Naive thymus-derived CD4-positive, alpha-beta T cell (primary cell): ENCODE data around the gene LITAFD. TPM values are rescaled to one million over a fixed set of nuclear protein-coding genes. Genes with fewer than 3 reads are reported as not detected.

Experiments used
- ATAC-seq: fragments of 150-1000 bp; cut with Tn5 transposase; 2 replicates; pipeline ENCODE4 v1.10.0; 2021; ENCODE audit warnings: mild to moderate bottlenecking, moderate library complexity
- CTCF ChIA-PET: fragments of 350-600 bp; sonication (Branson Sonifier 250); formaldehyde crosslinking; loops from one replicate; lab custom pipeline; 2021; ENCODE audit warnings: antibody characterized with exemption; lab: Charles Lee
- POLR2A ChIA-PET: fragments of 350-600 bp; sonication (Branson Sonifier 250); formaldehyde crosslinking; loops from one replicate; lab custom pipeline; 2021; ENCODE audit warnings: antibody characterized with exemption, inconsistent platforms; lab: Charles Lee
- DNase-seq, 9 donors: peaks; one replicate each; pipeline versions ENCODE4 v3.0.0 to v3.0.0-alpha.2; 2020 to 2022; ENCODE audit warnings: mixed read lengths in 1 of 9
- H3K27ac ChIP-seq: one replicate; pipeline ENCODE4 v1.7.0; 2013; ENCODE audit warnings: mild to moderate bottlenecking, low read depth, low read length, moderate library complexity
- H3K27me3 ChIP-seq, 2 donors: one replicate each; pipeline ENCODE4 v1.7.0; 2013; ENCODE audit warnings: low read length in 2 of 2, mild to moderate bottlenecking in 2 of 2, moderate library complexity in 2 of 2; ENCODE audit not compliant: control insufficient read depth in 2 of 2, insufficient read depth in 2 of 2
- H3K36me3 ChIP-seq, 3 experiments: 1 replicate in 2 of 3; 2 replicates in 1 of 3; pipeline ENCODE4 v1.7.0; 2013; ENCODE audit warnings: low read length in 3 of 3, mild to moderate bottlenecking in 3 of 3, moderate library complexity in 1 of 3; ENCODE audit not compliant: insufficient read depth in 3 of 3, control insufficient read depth in 2 of 3
- H3K4me1 ChIP-seq, 2 donors: one replicate each; pipeline ENCODE4 v1.7.0; 2013; ENCODE audit warnings: low read length in 2 of 2, mild to moderate bottlenecking in 2 of 2, moderate library complexity in 1 of 2; ENCODE audit not compliant: control insufficient read depth in 2 of 2, insufficient read depth in 2 of 2
- H3K4me3 ChIP-seq: 2 replicates; pipeline ENCODE4 v1.7.0; 2013; ENCODE audit warnings: mild to moderate bottlenecking, low read length
- H3K9me3 ChIP-seq, 3 experiments: 1 replicate in 2 of 3; 2 replicates in 1 of 3; pipeline ENCODE4 v1.7.0; 2013; ENCODE audit warnings: low read length in 3 of 3; ENCODE audit not compliant: control insufficient read depth in 2 of 3
- H3K27ac Mint-ChIP-seq, 9 donors: one replicate each; pipeline ENCODE4 v1.8.0; 2020 to 2022; ENCODE audit warnings: mixed read lengths in 9 of 9, mild to moderate bottlenecking in 8 of 9, moderate library complexity in 5 of 9, inconsistent platforms in 2 of 9
- H3K27me3 Mint-ChIP-seq, 5 donors: one replicate each; pipeline ENCODE4 v1.8.0; 2021 to 2022; ENCODE audit warnings: mixed read lengths in 5 of 5, mild to moderate bottlenecking in 1 of 5
- H3K36me3 Mint-ChIP-seq, 5 donors: one replicate each; pipeline ENCODE4 v1.8.0; 2020 to 2022; ENCODE audit warnings: mixed read lengths in 5 of 5, mild to moderate bottlenecking in 3 of 5, inconsistent platforms in 1 of 5
- H3K4me1 Mint-ChIP-seq, 7 donors: one replicate each; pipeline ENCODE4 v1.8.0; 2020 to 2022; ENCODE audit warnings: mixed read lengths in 7 of 7, mild to moderate bottlenecking in 3 of 7, inconsistent platforms in 1 of 7
- H3K4me3 Mint-ChIP-seq, 10 donors: one replicate each; pipeline ENCODE4 v1.8.0; 2020 to 2022; ENCODE audit warnings: mild to moderate bottlenecking in 10 of 10, mixed read lengths in 10 of 10, moderate library complexity in 6 of 10, inconsistent platforms in 2 of 10
- H3K9me3 Mint-ChIP-seq, 11 donors: one replicate each; pipeline ENCODE4 v1.8.0; 2020 to 2022; ENCODE audit warnings: mixed read lengths in 11 of 11, mild to moderate bottlenecking in 4 of 11, inconsistent platforms in 1 of 11, moderate library complexity in 1 of 11
- intact Hi-C, 2 donors: fragments of 100-400 bp; cut with micrococcal nuclease; formaldehyde crosslinking; loops; one replicate each; pipeline ENCODE4 v1.15.1; 2023
- polyA plus RNA-seq, 2 donors: library from polyadenylated mRNA; unstranded; fragments of 300-500 nt; fragmentation: Illumina TruSeq; gene quantifications; one replicate each; pipeline ENCODE4 v1.2.3, GENCODE V29; 2021
- total RNA-seq, 6 experiments: library from RNA in 5 of 6; stranded (reverse) in 5 of 6; gene quantifications; 1 replicate in 5 of 6; 2 replicates in 1 of 6; pipeline ENCODE4 v1.2.3 and lab custom pipeline; 2021 to 2026

Gene LITAFD
- total and polyA plus RNA-seq, 7 experiments from 2014 or later: not detected

DNA sequence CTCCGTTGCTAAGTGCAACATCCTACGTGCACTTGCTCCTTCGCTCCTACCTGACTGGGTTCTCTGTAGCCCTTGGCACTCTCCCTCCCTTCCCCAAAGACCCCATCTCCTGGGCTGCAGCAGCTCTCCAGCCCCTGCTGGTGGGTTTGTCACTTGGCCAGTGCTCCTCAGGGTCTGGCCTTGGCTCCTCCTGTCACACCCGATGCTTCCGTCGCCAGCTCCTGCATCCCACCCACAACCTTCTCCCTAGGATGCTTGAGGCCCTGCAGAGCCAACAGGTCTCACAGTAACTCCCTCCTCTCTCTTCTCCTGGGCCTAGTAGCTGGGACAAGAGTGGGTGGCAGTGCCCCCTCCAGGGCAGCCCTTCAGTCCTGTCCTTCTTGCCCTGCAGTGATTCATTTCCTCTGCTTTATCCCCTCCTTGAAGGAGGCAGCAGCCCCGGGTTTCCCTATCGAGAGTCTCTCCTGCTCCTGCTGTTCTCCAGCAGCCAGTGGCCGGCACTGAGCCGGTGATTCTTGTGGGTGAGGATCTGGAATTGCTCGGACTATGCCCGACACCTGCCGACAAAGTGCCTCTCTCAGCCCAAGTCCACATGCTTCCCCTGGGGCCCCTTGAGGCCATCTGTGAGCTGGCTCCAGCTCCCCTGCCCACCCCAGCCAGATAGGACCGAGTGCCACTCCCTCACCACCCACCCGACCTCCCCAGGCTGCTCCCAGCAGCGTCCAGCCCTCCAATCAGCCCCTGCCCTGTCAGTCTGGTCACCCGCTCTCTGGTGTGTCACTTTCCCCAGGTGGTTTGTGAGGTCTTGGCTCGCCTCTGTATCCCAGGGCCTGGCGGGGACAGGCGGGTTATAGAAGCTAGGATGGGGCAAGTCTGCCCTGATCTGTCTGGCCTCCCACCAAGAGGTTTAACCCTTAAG is 3.8 kb downstream of the LITAFD start:
- no peak overlapping the region for H3K27ac ChIP-seq
- H3K4me3 Mint-ChIP-seq: peak overlapping the region in 2 of 10 donors; percentile 29 to 35
- intact Hi-C loops: no loop called here
- H3K4me1 ChIP-seq: no peaks in the 10 kb centered on the region
- ATAC-seq: no peak
- peaks cover 0 to 11% (median 0%) of the 10 kb centered on the region in 3 experiments for H3K36me3 ChIP-seq
- no peaks in the 10 kb centered on the region for H3K9me3 ChIP-seq
- H3K27ac Mint-ChIP-seq: peak overlapping the region in 6 of 9 donors; percentile 22 to 72 (median 43)
- H3K4me1 Mint-ChIP-seq: peaks cover 6 to 9% (median 8%) of the 10 kb centered on the region in 7 donors
- no peak overlapping the region for H3K4me3 ChIP-seq
- no peaks in the 10 kb centered on the region for H3K9me3 Mint-ChIP-seq
- peaks cover 0 to 8% (median 0%) of the 10 kb centered on the region in 5 donors for H3K36me3 Mint-ChIP-seq
- no peaks in the 10 kb centered on the region for H3K27me3 ChIP-seq
- peaks cover 0 to 10% (median 7%) of the 10 kb centered on the region in 5 donors for H3K27me3 Mint-ChIP-seq
- CTCF ChIA-PET: no interaction called here
- no peak for DNase-seq
- POLR2A ChIA-PET: no interaction called here

- H3K27ac Mint-ChIP-seq: peak overlapping the region in 4 of 9 donors; percentile 8 to 86 (median 56)
- H3K9me3 Mint-ChIP-seq: no peaks in the 10 kb centered on the region
- Histone ChIP-seq H3K27ac (no peak overlapping the region), H3K36me3 (peaks cover 0 to 20% (median 0%) of the 10 kb centered on the region in 3 experiments), H3K9me3 (no peaks in the 10 kb centered on the region), H3K4me3 (no peak overlapping the region), H3K4me1 (no peaks in the 10 kb centered on the region), H3K27me3 (no peaks in the 10 kb centered on the region)
- peaks cover 0 to 13% (median 9%) of the 10 kb centered on the region in 5 donors for H3K36me3 Mint-ChIP-seq
- no peak overlapping the region for H3K4me3 Mint-ChIP-seq
- POLR2A ChIA-PET: no interaction called here
- intact Hi-C loops: no loop called here
- ATAC-seq (no peak), DNase-seq (no peak)
- CTCF ChIA-PET: interaction anchor here (0.6 kb wide), 1 partner anchor 18 kb away, joined by 3 read pairs; the partner anchor contains the start of gene CARHSP1
- H3K4me1 Mint-ChIP-seq: peaks cover 6 to 9% (median 8%) of the 10 kb centered on the region in 7 donors
- H3K27me3 Mint-ChIP-seq: peaks cover 0 to 10% (median 7%) of the 10 kb centered on the region in 5 donors
Measured at GRCh38 chr16:8886593-8887430, 4.7 kb downstream of the LITAFD start.

- no peak overlapping the region for H3K4me3 Mint-ChIP-seq
- ATAC-seq (no peak), DNase-seq (no peak)
- Histone ChIP-seq H3K4me3 (no peak overlapping the region), H3K9me3 (no peaks in the 10 kb centered on the region), H3K27me3 (no peaks in the 10 kb centered on the region), H3K36me3 (peaks cover 0 to 26% (median 0%) of the 10 kb centered on the region in 3 experiments), H3K4me1 (no peaks in the 10 kb centered on the region), H3K27ac (no peak overlapping the region)
- intact Hi-C loops: no loop called here
- H3K36me3 Mint-ChIP-seq: peaks cover 0 to 16% (median 12%) of the 10 kb centered on the region in 5 donors
- peaks cover 6 to 9% (median 8%) of the 10 kb centered on the region in 7 donors for H3K4me1 Mint-ChIP-seq
- H3K9me3 Mint-ChIP-seq: no peaks in the 10 kb centered on the region
- POLR2A ChIA-PET: no interaction called here
- H3K27me3 Mint-ChIP-seq: peaks cover 0 to 10% (median 7%) of the 10 kb centered on the region in 5 donors
- CTCF ChIA-PET: interaction anchor here (0.6 kb wide), 1 partner anchor 18 kb away, joined by 3 read pairs; the partner anchor contains the start of gene CARHSP1
- H3K27ac Mint-ChIP-seq: peak overlapping the region in 5 of 9 donors; percentile 8 to 86 (median 56)
Measured at GRCh38 chr16:8887431-8887765, 5.2 kb downstream of the LITAFD start.

- peaks cover under 1 to 16% (median 12%) of the 10 kb centered on the region in 5 donors for H3K36me3 Mint-ChIP-seq
- peak overlapping the region in 2 of 9 donors; percentile 58 to 59 for H3K27ac Mint-ChIP-seq
- no peaks in the 10 kb centered on the region for H3K9me3 ChIP-seq
- peaks cover 0 to 10% (median 7%) of the 10 kb centered on the region in 5 donors for H3K27me3 Mint-ChIP-seq
- no peak overlapping the region for H3K4me3 ChIP-seq
- ChIA-PET POLR2A (no interaction called here), CTCF (interaction anchor here (0.6 to 0.7 kb wide), 2 partner anchors 18 to 71 kb away, joined by 3 to 8 read pairs; no protein-coding TSS in a partner anchor)
- DNase-seq: no peak
- peaks cover 0 to 31% (median 0%) of the 10 kb centered on the region in 3 experiments for H3K36me3 ChIP-seq
- no peaks in the 10 kb centered on the region for H3K27me3 ChIP-seq
- ATAC-seq: no peak
- H3K4me1 Mint-ChIP-seq: peaks cover 6 to 9% (median 8%) of the 10 kb centered on the region in 7 donors
- H3K9me3 Mint-ChIP-seq: no peaks in the 10 kb centered on the region
- no peaks in the 10 kb centered on the region for H3K4me1 ChIP-seq
- no peak overlapping the region for H3K27ac ChIP-seq
- no peak overlapping the region for H3K4me3 Mint-ChIP-seq
- intact Hi-C loops: no loop called here
Measured at GRCh38 chr16:8887952-8888560, 5.9 kb downstream of the LITAFD start.

- H3K4me3 Mint-ChIP-seq: no peak overlapping the region
- H3K36me3 ChIP-seq: peaks cover 0 to 43% (median 0%) of the 10 kb centered on the region in 3 experiments
- intact Hi-C loops: no loop called here
- H3K9me3 ChIP-seq: no peaks in the 10 kb centered on the region
- no peak overlapping the region for H3K27ac ChIP-seq
- H3K4me1 ChIP-seq: no peaks in the 10 kb centered on the region
- ATAC-seq: no peak
- peaks cover 6 to 9% (median 9%) of the 10 kb centered on the region in 7 donors for H3K4me1 Mint-ChIP-seq
- H3K9me3 Mint-ChIP-seq: no peaks in the 10 kb centered on the region
- peak overlapping the region in 1 of 9 donors; percentile 56 for H3K27ac Mint-ChIP-seq
- no peak for DNase-seq
- H3K4me3 ChIP-seq: no peak overlapping the region
- POLR2A ChIA-PET: no interaction called here
- CTCF ChIA-PET: no interaction called here
- peaks cover 0 to 10% (median 7%) of the 10 kb centered on the region in 5 donors for H3K27me3 Mint-ChIP-seq
- peaks cover 5 to 20% (median 16%) of the 10 kb centered on the region in 5 donors for H3K36me3 Mint-ChIP-seq
- no peaks in the 10 kb centered on the region for H3K27me3 ChIP-seq
Measured at GRCh38 chr16:8888951-8889892, 7.1 kb downstream of the LITAFD start.
